CD4-positive, alpha-beta T cell (primary cell): ENCODE measurements around the gene MRPL44. TPM values are rescaled to one million over a fixed set of nuclear protein-coding genes. Genes with fewer than 3 reads are reported as not detected.

Source experiments
- ATAC-seq: fragments of 200-7000 bp; cut with Tn5 transposase; one replicate; pipeline ENCODE4 v1.10.0; 2022; ENCODE audit warnings: mild to moderate bottlenecking; ENCODE audit not compliant: poor library complexity
- CTCF ChIA-PET: fragments of 350-600 bp; sonication (Branson Sonifier 250); formaldehyde crosslinking; loops from one replicate; lab custom pipeline; 2021; ENCODE audit warnings: antibody characterized with exemption, inconsistent platforms; lab: Charles Lee
- POLR2A ChIA-PET: fragments of 350-600 bp; sonication (Branson Sonifier 250); formaldehyde crosslinking; loops from one replicate; lab custom pipeline; 2021; ENCODE audit warnings: antibody characterized with exemption, inconsistent platforms; lab: Charles Lee
- DNase-seq, 14 experiments: peaks; one replicate each; pipeline ENCODE4 v3.0.0-alpha.2; 2013 to 2020; ENCODE audit warnings: mixed read lengths in 2 of 14
- H3K27ac ChIP-seq, 2 donors: one replicate each; pipeline versions ENCODE4 v1.5.1 to v1.7.0; 2013; ENCODE audit warnings: low read length in 2 of 2, low read depth in 1 of 2, mild to moderate bottlenecking in 1 of 2
- H3K27me3 ChIP-seq, 2 experiments: 1 replicate in 1 of 2; 2 replicates in 1 of 2; pipeline versions ENCODE4 v1.6.1 to v1.7.0; 2013; ENCODE audit warnings: low read length in 2 of 2, control low read depth in 1 of 2, mild to moderate bottlenecking in 1 of 2, moderate library complexity in 1 of 2; ENCODE audit not compliant: insufficient read depth in 2 of 2, control insufficient read depth in 1 of 2
- H3K36me3 ChIP-seq: one replicate; pipeline ENCODE4 v1.6.1; 2013; ENCODE audit warnings: low read length, control low read depth; ENCODE audit not compliant: insufficient read depth
- H3K4me1 ChIP-seq: one replicate; pipeline ENCODE4 v1.6.1; 2013; ENCODE audit warnings: low read length, control low read depth; ENCODE audit not compliant: insufficient read depth
- H3K4me3 ChIP-seq: one replicate; pipeline ENCODE4 v1.5.1; 2013; ENCODE audit warnings: mild to moderate bottlenecking, low read length, moderate library complexity
- H3K9me3 ChIP-seq, 2 experiments: 1 replicate in 1 of 2; 2 replicates in 1 of 2; pipeline versions ENCODE4 v1.6.1 to v1.7.0; 2013; ENCODE audit warnings: low read length in 2 of 2, mild to moderate bottlenecking in 2 of 2, control low read depth in 1 of 2, moderate library complexity in 1 of 2; ENCODE audit not compliant: control insufficient read depth in 1 of 2, insufficient read depth in 1 of 2
- H3K27ac Mint-ChIP-seq: one replicate; pipeline ENCODE4 v1.8.0; 2020; ENCODE audit warnings: mixed read lengths
- H3K27me3 Mint-ChIP-seq: one replicate; pipeline ENCODE4 v1.8.0; 2021; ENCODE audit warnings: mixed read lengths
- H3K36me3 Mint-ChIP-seq: one replicate; pipeline ENCODE4 v1.8.0; 2021; ENCODE audit warnings: low read depth, mixed read lengths
- H3K4me1 Mint-ChIP-seq: one replicate; pipeline ENCODE4 v1.8.0; 2021; ENCODE audit warnings: low read depth, mixed read lengths
- H3K4me3 Mint-ChIP-seq: one replicate; pipeline ENCODE4 v1.8.0; 2020; ENCODE audit warnings: mild to moderate bottlenecking, mixed read lengths
- H3K9me3 Mint-ChIP-seq: one replicate; pipeline ENCODE4 v1.8.0; 2020; ENCODE audit warnings: mixed read lengths
- CTCF ChIP-seq: fragments of 200-600 bp; IDR thresholded peaks from one replicate; pipeline ENCODE4 v1.8.0; 2022; ENCODE audit warnings: antibody characterized with exemption, mild to moderate bottlenecking
- intact Hi-C, 2 experiments: fragments of 100-400 bp; cut with DNase I in 1 of 2; cut with micrococcal nuclease in 1 of 2; formaldehyde crosslinking; loops; one replicate each; pipeline versions ENCODE4 v1.15.1 to v1.9.0; 2023 to 2025; cut with DNase I, micrococcal nuclease
- total RNA-seq, 174 experiments: library from RNA in 2 of 174; stranded (reverse) in 2 of 174; gene quantifications; one replicate each; pipeline ENCODE4 v1.2.3 and lab custom pipeline; 2021 to 2026

Gene MRPL44
- total RNA-seq, 2 experiments from 2014 or later, result 40.0 to 40.1 TPM

- Mint-ChIP-seq H3K9me3 (no peaks in the 10 kb centered on the region), H3K4me3 (no peak overlapping the region), H3K27me3 (no peaks in the 10 kb centered on the region), H3K27ac (no peak overlapping the region), H3K4me1 (peaks cover 4% of the 10 kb centered on the region), H3K36me3 (no peaks in the 10 kb centered on the region)
- DNase-seq (no peak), ATAC-seq (no peak)
- Histone ChIP-seq H3K36me3 (no peaks in the 10 kb centered on the region), H3K9me3 (no peaks in the 10 kb centered on the region), H3K4me3 (no peak overlapping the region), H3K27ac (no peak overlapping the region), H3K4me1 (peaks cover 3% of the 10 kb centered on the region), H3K27me3 (no peaks in the 10 kb centered on the region)
- ChIA-PET CTCF (interaction anchor here (1.4 kb wide), 1 partner anchor 19 kb away, joined by 3 read pairs; no protein-coding TSS in a partner anchor), POLR2A (no interaction called here)
- intact Hi-C loops, result no loop called here
- no peak for TF ChIP-seq CTCF
Observed at GRCh38 chr2:224011837-224012236, 54.6 kb downstream of the MRPL44 start.

- no peak overlapping the region for H3K4me3 ChIP-seq
- no peak for TF ChIP-seq CTCF
- H3K27ac Mint-ChIP-seq, result no peak overlapping the region
- H3K4me1 Mint-ChIP-seq, result peaks cover 14% of the 10 kb centered on the region
- H3K36me3 ChIP-seq, result no peaks in the 10 kb centered on the region
- H3K36me3 Mint-ChIP-seq, result no peaks in the 10 kb centered on the region
- H3K27me3 Mint-ChIP-seq, result no peaks in the 10 kb centered on the region
- ATAC-seq (no peak), DNase-seq (no peak)
- intact Hi-C loops, result no loop called here
- H3K27ac ChIP-seq, result no peak overlapping the region
- POLR2A ChIA-PET, result no interaction called here
- H3K9me3 Mint-ChIP-seq, result no peaks in the 10 kb centered on the region
- H3K4me1 ChIP-seq, result peaks cover 3% of the 10 kb centered on the region
- H3K9me3 ChIP-seq, result no peaks in the 10 kb centered on the region
- H3K4me3 Mint-ChIP-seq, result no peak overlapping the region
- CTCF ChIA-PET, result no interaction called here
- no peaks in the 10 kb centered on the region for H3K27me3 ChIP-seq
Observed at GRCh38 chr2:224014336-224014735, 57.1 kb downstream of the MRPL44 start.

GRCh38 chr2:224016963-224017362 is 59.7 kb downstream of the MRPL44 start:
- no peak for DNase-seq
- Histone ChIP-seq H3K27ac (no peak overlapping the region), H3K9me3 (no peaks in the 10 kb centered on the region), H3K27me3 (no peaks in the 10 kb centered on the region), H3K4me3 (no peak overlapping the region), H3K36me3 (no peaks in the 10 kb centered on the region), H3K4me1 (peaks cover 3% of the 10 kb centered on the region)
- H3K9me3 Mint-ChIP-seq, result no peaks in the 10 kb centered on the region
- no peaks in the 10 kb centered on the region for H3K27me3 Mint-ChIP-seq
- H3K36me3 Mint-ChIP-seq, result no peaks in the 10 kb centered on the region
- H3K4me1 Mint-ChIP-seq, result peaks cover 14% of the 10 kb centered on the region
- peak overlapping the region; percentile 70 for H3K27ac Mint-ChIP-seq
- ChIA-PET POLR2A (no interaction called here), CTCF (interaction anchor here (1.4 kb wide), 1 partner anchor 9 kb away, joined by 3 read pairs; no protein-coding TSS in a partner anchor)
- peak; percentile 86 for ATAC-seq
- H3K4me3 Mint-ChIP-seq, result peak overlapping the region; percentile 18
- no peak for TF ChIP-seq CTCF
- intact Hi-C loops, result no loop called here

Other genes with a start within 250 kb of the MRPL44 start
- under 1 TPM; 0.50 to 0.71 TPM for gene AP1S3, start 119.9 kb upstream of the MRPL44 start, total RNA-seq
- gene WDFY1, start 12.1 kb upstream of the MRPL44 start, total RNA-seq, result 10 to 100 TPM; 41.1 to 41.5 TPM
- gene SERPINE2, start 81.8 kb downstream of the MRPL44 start, total RNA-seq, result 1 to 10 TPM; 5.1 to 7.3 TPM